Activated gamma-delta T cell treated with anti-CD3 and anti-CD28 coated beads, Interleukin-2, amount 50 U/mL, for 16 hours (primary cell): ENCODE data around the gene LIME1.

Experiments used
- DNase-seq: peaks from one replicate; pipeline ENCODE4 v3.0.0-alpha.2; 2020; ENCODE audit warnings: low read depth

The LIME1 gene

DNA sequence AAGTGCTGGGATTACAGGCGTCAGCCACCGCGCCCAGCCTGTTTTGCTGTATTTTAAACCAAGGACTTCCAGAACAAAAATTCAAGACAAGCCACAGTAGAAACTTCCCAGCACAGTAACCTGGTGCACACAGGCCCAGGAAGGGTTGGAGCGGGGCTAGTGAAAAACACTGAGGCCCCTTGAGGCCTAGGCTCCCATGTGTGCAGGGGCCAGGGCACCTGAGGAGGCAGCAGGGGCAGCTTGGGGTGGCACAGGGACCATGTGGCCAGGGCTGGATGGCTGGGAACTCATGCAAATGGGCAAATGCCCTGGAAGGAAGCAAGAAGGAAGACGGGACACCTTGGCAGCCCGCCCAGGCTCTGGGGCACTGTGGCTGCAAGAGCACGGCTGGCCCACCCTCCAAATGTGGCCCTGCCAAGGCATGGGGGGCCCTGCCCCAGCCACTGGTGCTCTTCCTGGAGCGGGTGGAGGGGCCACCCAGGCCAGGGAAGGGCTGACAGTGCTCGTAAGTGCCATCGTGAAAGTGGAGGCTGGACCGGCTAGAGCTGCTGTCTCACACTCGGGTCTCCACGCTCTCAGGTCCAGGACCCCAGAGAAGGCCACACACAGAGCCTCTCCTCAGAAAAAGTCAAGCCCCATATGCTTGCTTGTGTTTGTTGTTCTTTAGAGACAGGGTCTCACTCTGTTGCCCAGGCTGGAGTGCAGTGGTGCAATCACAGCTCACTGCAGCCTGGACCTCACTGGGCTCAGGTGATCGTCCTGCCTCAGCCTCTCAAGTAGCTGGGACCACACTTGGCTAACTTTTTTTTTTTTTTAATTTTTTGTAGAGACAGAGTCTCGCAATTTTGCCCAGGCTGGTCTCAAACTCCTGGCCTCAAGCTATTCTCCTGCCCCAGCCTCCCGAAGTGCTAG lies 13.4 kb downstream of the LIME1 start:
- DNase-seq, result no peak

DNA sequence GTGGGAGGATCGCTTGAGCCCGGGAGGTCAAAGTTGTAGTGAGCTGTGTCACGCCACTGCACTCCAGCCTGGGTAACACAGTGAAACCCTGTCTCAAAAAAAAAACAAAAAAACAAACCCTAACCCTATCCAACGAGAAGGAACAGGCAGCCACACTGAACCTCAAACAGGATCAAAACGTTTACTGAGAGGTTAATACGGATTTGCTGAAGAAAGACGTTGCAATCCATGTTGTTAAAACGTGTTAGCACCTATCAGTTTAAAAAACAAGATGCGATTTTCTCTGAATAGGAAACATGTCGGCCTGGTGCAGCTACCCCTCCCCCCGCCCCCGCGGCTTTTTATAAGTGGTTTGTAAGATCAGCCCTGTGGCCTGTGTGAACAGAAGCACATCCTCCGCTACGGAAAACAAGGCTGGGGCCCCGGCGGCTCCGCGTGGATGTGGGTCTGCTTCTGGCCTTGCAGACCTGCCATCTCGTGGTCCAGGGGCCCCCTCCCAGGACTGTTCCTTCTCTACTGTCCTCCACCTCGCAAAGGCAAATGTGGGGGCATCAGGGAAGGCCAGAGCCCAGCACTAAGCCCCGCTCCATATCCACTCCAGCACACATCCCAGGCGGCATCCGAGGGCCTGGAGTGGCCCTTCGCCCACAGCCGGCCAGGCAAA lies 14.5 kb downstream of the LIME1 start:
- DNase-seq, result no peak

DNA sequence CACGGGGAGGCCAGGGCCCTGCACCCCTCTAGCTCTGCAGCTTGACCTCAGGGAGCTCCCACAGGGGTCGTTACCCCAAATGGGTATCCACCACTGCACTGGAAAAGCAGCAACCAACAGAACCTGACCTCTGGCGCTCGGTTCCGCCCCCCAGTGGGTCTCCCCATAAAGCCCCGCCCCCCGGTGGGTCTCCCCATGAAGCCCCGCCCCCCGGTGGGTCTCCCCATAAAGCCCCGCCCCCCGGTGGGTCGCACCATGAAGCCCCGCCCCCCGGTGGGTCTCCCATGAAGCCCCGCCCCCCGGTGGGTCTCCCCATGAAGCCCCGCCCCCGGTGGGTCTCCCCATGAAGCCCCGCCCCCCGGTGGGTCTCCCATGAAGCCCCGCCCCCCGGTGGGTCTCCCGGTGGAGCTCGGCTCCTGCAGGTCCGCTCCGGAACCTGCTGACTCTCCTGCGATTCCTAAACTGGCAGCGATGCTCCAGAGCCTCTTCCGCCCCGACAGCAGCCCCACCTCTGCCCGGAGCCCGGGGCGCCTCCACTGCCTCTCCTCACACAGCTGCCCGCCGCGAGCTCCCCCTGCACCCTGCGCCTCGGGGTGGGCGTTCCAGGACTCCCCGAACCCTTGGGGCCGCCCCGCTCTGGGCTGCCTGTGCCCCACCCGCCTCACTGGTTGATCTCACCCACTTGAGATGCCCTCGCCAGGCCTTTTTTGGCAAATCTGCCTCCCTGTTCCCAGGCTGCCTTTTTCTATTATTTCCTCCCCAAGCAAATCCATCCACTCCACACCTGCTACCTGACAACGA lies 15.2 kb downstream of the LIME1 start:
- DNase-seq, result no peak

DNA sequence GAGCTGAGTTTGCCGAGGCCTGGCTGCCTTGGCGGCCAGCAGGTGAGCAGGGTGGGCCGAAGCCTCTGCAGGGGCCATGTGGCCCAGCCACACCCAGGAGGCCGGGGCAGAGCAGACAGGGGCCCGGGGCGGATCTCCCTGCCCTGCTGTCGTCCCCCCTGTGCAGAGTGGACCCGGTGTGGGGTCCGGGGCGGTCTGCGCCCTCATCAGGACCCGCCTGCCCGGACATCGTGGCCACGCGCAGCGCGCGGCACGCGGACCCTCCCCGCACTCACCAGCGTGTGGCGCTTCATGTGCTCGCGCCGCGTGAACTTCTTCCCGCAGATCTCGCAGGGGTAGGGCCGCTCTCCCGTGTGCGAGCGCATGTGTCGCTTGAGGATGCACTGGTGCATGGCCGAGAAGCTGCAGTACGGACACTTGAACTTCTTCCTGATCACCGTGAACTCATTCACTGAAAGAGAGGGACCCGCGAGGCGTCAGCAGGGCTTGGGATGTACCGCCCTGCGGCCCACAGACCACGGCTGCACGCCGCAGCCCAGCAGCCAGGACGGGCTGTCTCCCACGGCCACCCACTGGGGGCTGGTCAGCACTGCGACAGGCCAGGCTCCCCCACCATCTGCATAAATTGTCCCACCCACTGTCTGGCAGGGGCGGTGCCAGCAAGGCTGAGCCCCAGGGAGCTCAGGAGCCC lies 16.1 kb downstream of the LIME1 start:
- no peak for DNase-seq

DNA sequence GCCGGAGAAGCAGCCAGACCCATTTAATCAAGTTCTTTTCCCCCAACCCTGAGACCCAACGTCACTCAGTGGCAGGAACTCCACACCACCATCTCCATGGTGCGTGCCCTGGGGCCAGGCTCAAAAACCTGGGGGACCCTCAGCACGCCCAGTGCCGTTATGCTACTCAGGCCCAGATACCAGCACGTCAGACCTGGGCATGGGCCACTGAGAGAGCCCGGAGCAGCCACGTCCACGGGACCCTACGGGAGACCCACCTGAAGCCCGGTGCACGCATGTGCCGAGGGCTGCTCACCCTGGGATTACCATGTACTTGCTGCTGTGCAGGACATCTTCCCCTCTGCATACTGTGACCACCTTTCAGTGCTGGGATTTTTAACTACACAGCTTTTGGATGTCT lies 16.9 kb downstream of the LIME1 start:
- DNase-seq, result no peak

DNA sequence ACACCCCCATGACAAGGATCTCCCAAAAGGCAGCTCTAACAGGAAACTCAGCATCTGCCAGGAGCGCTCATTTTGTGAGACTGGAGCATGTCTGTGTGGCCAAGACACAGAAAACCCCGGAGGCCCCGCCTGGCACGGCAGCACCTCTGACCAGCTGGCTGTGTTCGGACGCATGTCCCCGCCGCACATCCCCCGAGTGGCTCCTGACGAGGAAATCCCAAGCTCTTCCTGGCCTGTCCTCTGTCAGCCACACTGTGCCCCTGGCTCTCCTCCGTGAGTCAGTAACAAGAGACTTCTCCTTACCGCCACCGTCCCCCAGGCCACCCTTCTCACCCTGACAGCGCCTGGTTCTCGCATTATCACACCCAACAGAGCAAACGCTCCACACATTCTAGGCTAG lies 17.5 kb downstream of the LIME1 start:
- DNase-seq, result no peak

DNA sequence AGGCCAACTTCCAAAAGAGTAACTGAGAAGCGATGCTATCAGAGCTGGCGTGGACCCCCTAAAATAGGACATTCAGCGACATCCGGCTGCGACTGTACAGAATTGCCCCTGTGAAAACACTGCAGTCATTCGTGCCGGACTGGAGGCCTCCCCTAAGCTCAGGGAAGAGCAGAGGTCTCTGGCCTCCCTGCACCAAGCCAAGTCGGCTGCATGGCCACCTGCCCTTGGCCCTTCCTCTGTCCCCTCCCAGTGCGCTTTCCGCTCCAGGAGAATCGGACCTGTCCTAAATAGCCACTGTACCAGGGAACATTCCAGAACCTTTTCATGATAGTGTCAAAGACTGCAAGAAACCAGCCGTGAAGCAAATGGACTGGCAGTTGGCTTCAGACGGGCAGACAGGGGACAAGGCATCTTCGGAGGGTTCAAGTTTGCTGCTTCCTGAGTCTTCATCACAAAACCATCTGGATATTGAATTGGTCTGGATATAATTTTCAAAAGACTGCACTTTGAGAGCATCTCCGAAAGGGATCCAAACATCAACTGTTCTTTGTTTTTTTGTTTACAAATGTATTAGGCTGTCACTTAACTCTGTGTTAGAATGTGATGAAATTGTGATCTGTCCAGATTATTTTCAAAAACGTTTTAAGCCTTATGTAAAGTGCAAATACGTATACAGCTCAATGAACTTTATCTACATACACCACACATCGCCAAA lies 19.6 kb downstream of the LIME1 start:
- DNase-seq, result no peak

DNA sequence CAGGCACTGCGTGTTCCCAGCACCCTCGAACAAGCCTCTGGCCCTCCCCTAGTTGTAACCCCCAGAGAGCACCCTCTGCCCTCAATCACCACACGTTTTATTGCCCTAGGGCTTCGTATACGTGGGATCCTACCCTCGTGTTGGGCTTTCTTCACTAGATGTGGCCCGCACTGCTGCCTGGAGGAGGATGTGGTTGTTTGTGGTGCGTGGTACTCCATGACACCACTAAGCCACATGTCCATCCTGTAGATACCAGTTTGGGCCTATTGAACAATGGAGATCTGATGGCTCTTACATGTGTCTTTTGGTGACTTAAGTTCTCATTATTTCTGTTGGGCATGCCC lies 20.2 kb downstream of the LIME1 start:
- no peak for DNase-seq

DNA sequence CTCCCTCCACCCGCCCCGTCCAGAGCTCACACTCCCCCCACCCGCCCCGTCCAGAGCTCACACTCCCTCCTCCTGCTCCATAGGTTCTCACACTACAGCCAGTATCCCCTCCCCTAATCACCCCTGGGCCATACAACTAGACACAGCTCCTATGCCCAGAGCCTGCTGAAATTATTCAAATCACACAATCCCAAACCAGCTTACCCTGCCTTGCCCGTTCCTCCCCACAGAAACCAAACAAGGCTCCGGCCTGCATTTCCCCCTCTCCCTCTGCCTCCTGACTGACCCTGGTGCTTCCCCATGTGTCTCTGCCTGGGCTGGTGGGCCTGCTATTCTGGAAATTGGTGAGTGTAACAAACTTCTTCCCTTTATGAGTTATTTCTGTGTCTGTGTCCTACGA lies 21.7 kb downstream of the LIME1 start:
- DNase-seq, result no peak

DNA sequence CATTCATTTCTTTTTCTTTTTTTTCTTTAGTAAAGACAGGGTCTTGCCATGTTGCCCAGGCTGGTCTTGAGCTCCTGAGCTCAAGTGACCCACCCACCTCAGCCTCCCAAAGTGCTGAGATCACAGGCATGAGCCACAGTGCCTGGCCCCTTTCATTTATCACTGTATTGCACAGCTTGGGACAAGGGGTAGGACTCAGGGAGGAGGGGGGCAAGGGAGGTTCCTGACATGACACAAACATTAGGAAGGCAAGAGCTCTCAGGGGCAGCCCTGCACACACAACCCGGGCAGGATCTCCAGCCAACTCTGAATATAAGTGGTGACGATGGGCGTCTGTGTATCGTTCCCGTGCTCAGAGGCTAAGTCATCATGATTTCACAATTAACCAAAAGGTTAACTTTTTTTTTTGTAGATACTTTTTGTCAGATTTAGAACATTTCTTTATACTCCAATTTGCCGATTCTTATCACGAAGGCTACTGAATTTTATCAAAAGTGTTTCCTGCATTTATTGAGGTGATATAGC lies 23.0 kb downstream of the LIME1 start:
- no peak for DNase-seq

DNA sequence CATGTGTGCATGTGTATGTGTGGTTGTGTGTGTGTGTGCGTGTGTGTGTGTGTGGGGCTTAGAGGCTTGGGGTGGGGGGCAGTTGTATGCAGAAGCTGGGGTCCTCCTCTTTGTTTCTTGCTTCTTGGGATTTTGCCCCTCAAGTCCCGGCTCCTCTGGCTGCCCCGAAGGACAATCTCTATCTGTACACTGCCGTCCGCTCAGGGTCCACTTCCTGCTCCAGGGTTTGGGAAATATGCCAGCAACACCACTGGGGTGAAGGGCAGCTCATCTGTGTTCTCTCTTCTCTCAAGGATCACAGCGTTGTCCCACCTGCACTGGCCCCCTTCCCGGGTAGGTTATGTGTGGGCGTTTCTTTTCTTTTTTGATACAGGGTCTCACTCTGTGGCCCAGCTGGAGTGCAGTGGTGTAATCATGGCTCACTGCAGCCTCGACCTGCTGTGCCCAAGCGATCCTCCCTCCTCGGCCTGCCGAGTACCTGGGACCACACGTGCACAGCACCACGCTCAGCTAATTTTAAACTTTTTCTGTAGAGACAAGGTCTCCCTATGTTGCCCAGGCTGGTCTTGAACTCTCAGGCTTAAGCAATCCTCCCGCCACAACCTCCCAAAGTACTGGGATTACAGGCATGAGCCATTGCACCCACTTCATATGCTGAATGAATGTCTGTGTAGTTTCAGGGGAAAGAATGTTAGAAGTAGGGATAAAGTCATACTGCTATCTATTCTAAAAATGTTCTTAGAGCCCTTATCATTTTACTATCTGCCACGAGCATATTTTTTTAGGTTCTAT lies 28.8 kb downstream of the LIME1 start:
- DNase-seq, result no peak

DNA sequence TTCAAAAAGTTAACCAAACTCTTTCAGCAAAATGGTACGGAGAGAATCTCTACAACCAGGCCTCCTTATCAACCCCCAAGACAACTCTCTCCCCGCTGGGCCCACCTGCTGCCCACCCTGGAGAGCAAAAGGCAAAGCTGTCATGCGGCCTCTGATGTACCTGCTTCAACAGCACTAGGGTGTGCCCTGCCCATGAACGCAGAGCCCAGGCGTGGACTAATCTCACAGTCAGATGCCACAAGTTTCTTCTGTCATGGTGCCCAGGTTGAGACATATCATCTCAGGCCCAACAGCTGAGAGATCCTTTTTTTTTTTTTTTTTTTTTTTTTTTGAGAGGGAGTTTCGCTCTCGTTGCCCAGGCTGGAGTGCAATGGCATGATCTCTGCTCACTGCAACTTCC lies 29.4 kb downstream of the LIME1 start:
- no peak for DNase-seq

DNA sequence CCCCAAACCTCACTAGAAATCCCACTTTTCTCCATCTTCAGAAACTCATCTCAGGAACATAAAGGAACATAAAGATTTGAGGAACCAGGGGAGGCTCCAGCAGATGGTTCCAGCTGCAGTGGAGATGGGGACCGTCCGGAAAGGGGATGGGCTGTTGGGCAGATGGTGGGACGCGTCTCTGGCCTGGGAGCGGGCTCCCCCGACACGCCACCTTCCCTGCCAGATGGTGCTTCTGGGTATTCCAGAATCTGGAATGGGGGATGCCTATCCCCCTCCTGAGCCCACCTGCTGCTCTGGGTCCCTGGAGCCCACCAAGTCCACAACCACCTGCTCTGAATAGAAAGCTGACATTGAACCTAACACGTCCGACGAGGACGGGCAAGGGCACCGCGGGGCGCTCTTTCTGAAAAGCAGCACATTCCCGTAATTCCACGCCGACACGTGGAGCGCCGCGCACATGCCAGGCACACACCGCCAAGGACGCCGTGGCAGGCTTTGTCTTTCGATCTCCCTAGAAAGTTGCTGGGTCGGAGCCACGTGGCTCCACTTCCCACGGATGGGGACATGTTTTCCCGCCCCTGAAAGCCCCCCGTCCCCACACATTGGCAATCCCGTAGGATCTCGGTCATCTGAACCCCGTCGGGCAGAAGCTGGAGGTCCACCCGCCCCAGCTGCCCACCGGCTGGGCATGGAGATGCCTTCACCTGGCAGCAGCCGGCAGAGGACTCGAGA lies 30.4 kb downstream of the LIME1 start:
- DNase-seq, result no peak

DNA sequence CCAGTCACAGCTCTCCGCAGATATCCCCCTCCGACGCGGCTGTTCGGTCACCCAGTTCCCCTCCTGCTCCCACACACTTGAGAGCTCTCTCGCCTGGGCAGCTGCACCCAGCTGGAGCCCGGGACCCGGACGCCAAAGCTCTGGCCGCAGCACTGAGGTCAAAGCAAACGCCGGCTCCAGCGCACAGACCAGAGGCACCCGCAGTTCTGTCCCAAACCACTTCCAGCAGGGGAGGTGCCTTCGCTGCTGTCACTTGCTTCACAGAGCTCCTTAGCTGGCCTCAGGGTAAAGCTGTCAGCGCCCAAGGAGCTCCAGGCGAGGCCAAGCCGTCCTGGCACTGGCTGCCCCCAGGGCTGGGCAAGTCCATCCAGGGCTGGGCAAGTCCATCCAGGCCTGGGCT lies 31.0 kb downstream of the LIME1 start:
- no peak for DNase-seq

DNA sequence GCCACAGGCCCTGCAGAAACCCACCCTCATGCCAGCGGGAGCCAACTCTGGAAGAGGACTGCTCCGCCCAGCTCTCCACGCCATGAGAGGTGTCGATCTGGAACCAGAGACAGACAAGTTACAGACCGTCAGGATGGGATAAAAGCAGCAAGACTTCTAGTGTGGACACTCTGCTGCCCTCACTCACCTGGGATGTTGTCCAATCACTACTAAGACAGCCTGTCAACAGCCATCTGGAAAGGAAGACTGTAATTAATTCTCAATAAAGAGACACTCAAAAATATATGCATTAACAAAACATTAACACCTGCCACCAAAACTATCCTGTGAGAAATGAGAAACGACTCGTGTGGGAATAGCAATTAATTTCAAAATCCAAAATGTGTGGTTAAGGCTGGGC lies 31.4 kb downstream of the LIME1 start:
- DNase-seq, result no peak

DNA sequence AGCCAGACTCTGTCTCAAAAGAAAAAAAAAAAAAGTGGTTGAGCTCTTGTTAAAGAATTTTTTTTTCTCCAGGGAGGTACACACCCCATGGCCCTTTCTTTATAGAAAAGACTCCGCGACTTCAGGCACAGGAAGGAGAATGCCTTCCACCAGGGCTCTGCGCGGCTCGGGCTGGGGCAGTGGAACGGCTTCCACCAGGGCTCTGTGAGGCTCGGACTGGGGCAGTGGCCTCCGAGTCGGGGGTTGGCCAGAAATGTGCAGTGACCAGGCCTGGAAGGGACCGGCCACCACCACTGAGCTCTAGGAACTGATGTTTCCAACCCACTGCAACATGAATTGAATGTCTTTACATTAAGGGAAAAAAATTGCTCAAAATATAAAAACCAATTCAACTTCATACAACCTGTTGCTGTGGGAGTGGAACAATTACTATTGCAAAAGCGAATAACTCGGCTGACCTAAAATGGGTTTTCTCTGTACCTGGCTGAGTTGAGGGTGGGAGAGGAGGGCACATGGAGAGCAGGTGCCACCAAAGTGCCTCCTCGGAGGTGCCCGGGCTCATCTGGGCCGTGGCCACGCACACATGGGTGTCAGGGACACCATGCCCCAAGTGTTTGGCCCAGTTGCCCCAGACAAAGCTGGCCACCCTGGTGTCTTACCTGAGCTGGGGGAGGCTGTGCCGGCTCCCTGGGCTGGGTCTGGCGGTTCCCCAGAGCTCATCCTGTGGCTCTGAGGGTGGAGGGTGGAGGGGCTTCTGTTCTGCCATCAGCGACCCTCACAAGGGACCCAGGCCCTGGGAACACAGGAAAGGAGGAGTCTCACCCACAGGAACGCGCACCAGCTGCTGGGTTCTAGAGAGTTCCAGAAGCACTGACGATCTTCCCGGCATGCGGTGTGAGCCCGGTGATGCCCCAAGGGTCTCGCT lies 32.4 kb downstream of the LIME1 start:
- no peak for DNase-seq

DNA sequence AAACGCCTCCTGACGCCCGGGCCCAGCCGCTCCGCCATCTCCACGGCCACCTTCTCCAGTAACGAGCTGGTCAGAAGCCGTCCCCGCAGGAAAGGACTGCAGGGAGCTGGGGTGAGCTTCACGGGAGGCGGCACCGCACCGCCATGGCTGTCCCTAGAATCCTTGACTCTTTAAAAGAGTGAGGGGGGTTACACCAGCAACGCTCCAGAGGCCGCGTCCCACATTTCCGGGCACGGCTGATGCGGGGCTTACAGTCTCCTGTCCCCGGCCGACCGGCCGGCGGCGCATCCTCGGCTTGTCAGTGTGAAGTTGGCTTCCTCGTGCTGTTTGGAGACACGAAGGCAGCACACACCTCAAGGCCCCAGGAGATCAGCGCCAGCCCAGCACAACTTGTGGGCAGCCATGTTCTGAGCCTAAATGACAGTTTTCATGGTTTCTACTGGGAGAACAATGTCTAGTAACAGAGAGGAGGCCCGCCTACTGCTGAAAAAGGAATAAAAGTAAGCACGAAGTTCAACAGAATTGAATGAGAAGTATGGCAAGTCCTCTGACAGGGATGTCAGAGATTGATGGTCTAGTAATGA lies 33.5 kb downstream of the LIME1 start:
- no peak for DNase-seq

DNA sequence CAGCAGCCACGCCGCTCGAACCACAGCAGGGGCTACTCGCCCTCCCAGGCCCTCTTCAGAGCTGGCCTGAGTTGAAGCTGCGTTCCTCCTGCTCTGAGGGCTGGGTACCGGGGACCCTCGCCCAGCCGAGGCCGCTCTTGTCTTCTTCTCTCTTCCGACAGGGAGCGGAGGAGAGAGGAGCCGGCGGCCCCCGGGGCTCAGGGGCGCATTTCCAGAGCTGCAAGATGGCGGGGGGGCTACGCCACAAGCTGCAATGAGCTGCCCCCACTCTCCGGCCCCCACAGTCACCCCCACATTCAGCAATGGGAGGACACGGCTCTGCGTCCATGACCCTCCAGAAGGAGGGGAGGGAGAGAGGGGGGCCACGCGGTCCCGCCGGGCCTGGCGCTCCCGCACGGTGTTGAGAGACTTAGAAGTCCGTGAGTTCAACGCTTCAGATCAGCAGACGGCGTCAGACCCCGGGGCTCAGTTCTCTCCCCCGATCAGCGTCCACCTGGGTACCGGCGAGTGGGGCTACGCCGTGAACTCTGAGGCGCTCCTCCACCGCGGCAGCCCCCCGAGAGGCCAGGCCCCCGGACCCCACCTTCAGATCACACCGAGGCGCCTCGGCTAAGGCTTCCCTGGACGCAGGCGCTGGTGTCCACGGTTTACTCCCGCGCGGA lies 34.7 kb downstream of the LIME1 start:
- DNase-seq, result no peak
